HUES48 (cell line): Measurements from ENCODE around the gene OPCML.

Experiments
- H3K27ac ChIP-seq: one replicate; pipeline ENCODE4 v1.7.0; 2013; ENCODE audit warnings: low read depth, low read length, inconsistent platforms
- H3K27me3 ChIP-seq: 2 replicates; pipeline ENCODE4 v1.6.1; 2013; ENCODE audit warnings: mild to moderate bottlenecking, low read length; ENCODE audit not compliant: control insufficient read depth, insufficient read depth
- H3K36me3 ChIP-seq: 2 replicates; pipeline ENCODE4 v1.6.1; 2013; ENCODE audit warnings: low read length; ENCODE audit not compliant: control insufficient read depth, insufficient read depth
- H3K4me1 ChIP-seq: 2 replicates; pipeline ENCODE4 v1.6.1; 2013; ENCODE audit warnings: mild to moderate bottlenecking, low read length; ENCODE audit not compliant: control insufficient read depth, insufficient read depth
- H3K4me3 ChIP-seq: 2 replicates; pipeline ENCODE4 v1.5.1; 2013; ENCODE audit warnings: mild to moderate bottlenecking, low read depth, low read length
- H3K9ac ChIP-seq: 2 replicates; pipeline ENCODE4 v1.6.1; 2013; ENCODE audit warnings: mild to moderate bottlenecking, low read depth, low read length, moderate library complexity
- H3K9me3 ChIP-seq: 2 replicates; pipeline ENCODE4 v1.6.1; 2013; ENCODE audit warnings: low read length; ENCODE audit not compliant: control insufficient read depth, insufficient read depth

Gene OPCML

GRCh38 chr11:133337193-133337592, 195.1 kb downstream of the OPCML start:
- H3K36me3 ChIP-seq: no peaks in the 10 kb centered on the region

GRCh38 chr11:133331031-133331430, 201.3 kb downstream of the OPCML start:
- Histone ChIP-seq H3K9ac (no peak overlapping the region), H3K4me1 (peaks cover under 1% of the 10 kb centered on the region; the same call in 1 of the 2 replicates), H3K9me3 (no peaks in the 10 kb centered on the region), H3K27ac (no peak overlapping the region), H3K36me3 (no peaks in the 10 kb centered on the region), H3K4me3 (no peak overlapping the region), H3K27me3 (no peaks in the 10 kb centered on the region)

More at GRCh38 chr11:133337193-133337592, 195.1 kb downstream of the OPCML start:
- Histone ChIP-seq H3K9ac (no peak overlapping the region), H3K4me1 (peaks cover 14% of the 10 kb centered on the region), H3K9me3 (no peaks in the 10 kb centered on the region), H3K27ac (peak overlapping the region; percentile 87), H3K27me3 (no peaks in the 10 kb centered on the region), H3K4me3 (no peak overlapping the region)

DNA sequence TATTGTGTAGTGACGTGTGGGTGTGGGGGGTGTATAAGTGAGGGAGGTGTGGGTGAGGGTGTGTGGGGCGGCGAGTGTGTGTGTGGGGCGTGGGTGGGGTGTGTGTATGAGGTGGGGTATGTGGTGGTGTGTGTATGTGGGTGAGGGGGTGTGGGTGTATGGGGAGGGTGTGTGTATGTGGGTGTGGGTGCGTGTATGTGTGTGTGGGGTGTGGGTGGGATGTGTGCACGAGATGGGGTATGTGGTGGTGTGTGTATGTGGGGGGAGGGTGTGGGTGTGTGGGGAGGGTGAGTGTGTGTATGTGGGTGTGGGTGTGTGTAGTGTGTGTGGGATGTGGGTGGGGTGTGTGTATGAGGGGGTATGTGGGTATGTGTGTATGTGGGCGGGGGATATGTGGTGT, 205.5 kb downstream of the OPCML start:
- no peaks in the 10 kb centered on the region for H3K9me3 ChIP-seq
- peaks cover 6% of the 10 kb centered on the region; the same call in 1 of the 2 replicates for H3K4me1 ChIP-seq
- no peak overlapping the region for H3K9ac ChIP-seq
- H3K4me3 ChIP-seq: no peak overlapping the region
- no peaks in the 10 kb centered on the region for H3K36me3 ChIP-seq
- no peaks in the 10 kb centered on the region for H3K27me3 ChIP-seq
- H3K27ac ChIP-seq: no peak overlapping the region

GRCh38 chr11:133326332-133326731, 206.0 kb downstream of the OPCML start:
- Histone ChIP-seq H3K27me3 (no peaks in the 10 kb centered on the region), H3K9me3 (no peaks in the 10 kb centered on the region), H3K4me3 (no peak overlapping the region), H3K9ac (no peak overlapping the region), H3K27ac (no peak overlapping the region), H3K4me1 (peaks cover 6% of the 10 kb centered on the region; the same call in 1 of the 2 replicates), H3K36me3 (no peaks in the 10 kb centered on the region)

GRCh38 chr11:133325711-133326110, 206.6 kb downstream of the OPCML start:
- H3K27me3 ChIP-seq: no peaks in the 10 kb centered on the region
- H3K27ac ChIP-seq: no peak overlapping the region
- no peak overlapping the region for H3K4me3 ChIP-seq
- H3K36me3 ChIP-seq: no peaks in the 10 kb centered on the region
- H3K9ac ChIP-seq: no peak overlapping the region
- no peaks in the 10 kb centered on the region for H3K9me3 ChIP-seq
- H3K4me1 ChIP-seq: peaks cover 6% of the 10 kb centered on the region; the same call in 1 of the 2 replicates

DNA sequence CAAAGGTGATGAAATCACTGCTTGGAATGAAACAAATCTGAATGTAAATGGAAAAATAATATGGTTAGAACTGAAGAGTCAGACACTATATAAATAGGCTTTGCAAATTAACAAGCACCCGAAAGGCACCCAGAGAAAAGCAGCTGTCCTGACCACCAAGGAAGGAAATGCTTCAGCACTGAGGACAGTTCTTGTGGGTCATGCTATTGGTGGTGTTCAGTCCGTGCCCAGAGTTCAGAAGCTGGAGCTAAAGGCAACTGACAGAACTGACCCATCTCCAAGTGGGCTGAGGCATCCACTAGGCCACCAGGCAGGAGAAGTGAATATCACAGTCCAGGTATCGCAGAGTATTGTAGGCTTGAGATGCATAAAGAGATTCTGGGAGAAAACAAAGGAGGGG, 208.9 kb downstream of the OPCML start:
- Histone ChIP-seq H3K27ac (no peak overlapping the region), H3K9me3 (no peaks in the 10 kb centered on the region), H3K27me3 (no peaks in the 10 kb centered on the region), H3K36me3 (no peaks in the 10 kb centered on the region), H3K4me3 (no peak overlapping the region), H3K4me1 (peaks cover 9% of the 10 kb centered on the region; the same call in 1 of the 2 replicates), H3K9ac (no peak overlapping the region)

DNA sequence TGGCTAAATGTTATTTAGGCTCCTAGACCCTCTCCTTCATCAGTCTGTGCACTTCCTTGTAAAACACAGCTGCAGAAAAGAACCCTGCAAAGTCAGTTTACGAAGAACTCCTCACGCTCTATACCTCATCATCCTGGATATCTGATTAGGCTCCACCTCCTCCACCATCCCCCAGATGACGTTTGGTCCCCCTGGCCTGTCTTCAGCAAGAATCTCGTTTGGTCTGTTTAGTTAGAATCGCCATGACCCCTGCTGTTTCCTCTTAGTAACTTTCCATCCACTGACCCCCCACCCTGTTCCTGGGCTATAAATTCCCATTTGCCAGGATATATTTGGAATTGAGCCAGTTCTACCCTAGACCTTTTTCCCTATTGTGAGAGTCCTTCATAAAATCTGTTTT, 214.1 kb downstream of the OPCML start:
- Histone ChIP-seq H3K27me3 (no peaks in the 10 kb centered on the region), H3K9me3 (no peaks in the 10 kb centered on the region), H3K4me1 (peaks cover 10% of the 10 kb centered on the region), H3K9ac (no peak overlapping the region), H3K27ac (no peak overlapping the region), H3K4me3 (no peak overlapping the region), H3K36me3 (no peaks in the 10 kb centered on the region)

GRCh38 chr11:133311230-133311629, 221.1 kb downstream of the OPCML start:
- H3K9ac ChIP-seq: no peak overlapping the region
- no peak overlapping the region for H3K4me3 ChIP-seq
- no peaks in the 10 kb centered on the region for H3K36me3 ChIP-seq
- no peaks in the 10 kb centered on the region for H3K9me3 ChIP-seq
- no peak overlapping the region for H3K27ac ChIP-seq
- no peaks in the 10 kb centered on the region for H3K27me3 ChIP-seq
- no peaks in the 10 kb centered on the region for H3K4me1 ChIP-seq

GRCh38 chr11:133306019-133306418, 226.3 kb downstream of the OPCML start:
- no peaks in the 10 kb centered on the region for H3K36me3 ChIP-seq
- H3K27me3 ChIP-seq: no peaks in the 10 kb centered on the region
- H3K4me3 ChIP-seq: no peak overlapping the region
- no peak overlapping the region for H3K9ac ChIP-seq
- H3K9me3 ChIP-seq: no peaks in the 10 kb centered on the region
- peaks cover 4% of the 10 kb centered on the region; the same call in 1 of the 2 replicates for H3K4me1 ChIP-seq
- H3K27ac ChIP-seq: no peak overlapping the region

- Histone ChIP-seq H3K36me3 (no peaks in the 10 kb centered on the region), H3K9me3 (no peaks in the 10 kb centered on the region), H3K27ac (no peak overlapping the region), H3K9ac (no peak overlapping the region), H3K4me1 (peaks cover 4% of the 10 kb centered on the region; the same call in 1 of the 2 replicates), H3K4me3 (no peak overlapping the region), H3K27me3 (no peaks in the 10 kb centered on the region)
Measured at GRCh38 chr11:133305208-133305956, 226.9 kb downstream of the OPCML start.

DNA sequence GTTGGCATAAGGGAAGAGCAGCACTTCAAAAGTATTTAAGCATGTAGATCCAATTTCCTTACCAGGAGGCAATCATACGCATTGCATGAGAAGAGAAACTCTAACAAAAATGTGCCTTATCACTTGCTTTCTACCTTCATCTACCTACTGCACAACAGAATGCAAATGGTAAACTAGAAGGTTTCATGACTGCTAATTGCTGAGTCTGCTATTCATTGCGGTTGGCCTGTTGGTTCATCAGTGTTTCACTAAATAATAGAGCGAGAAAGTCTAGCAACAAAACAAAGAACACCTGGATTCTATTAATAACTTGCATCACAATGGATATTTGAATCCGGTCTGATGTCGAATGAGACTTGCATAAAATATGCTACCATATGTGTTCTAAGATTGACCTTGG, 229.0 kb downstream of the OPCML start:
- no peaks in the 10 kb centered on the region for H3K36me3 ChIP-seq
- H3K4me3 ChIP-seq: no peak overlapping the region
- no peak overlapping the region for H3K9ac ChIP-seq

More for the DNA sequence above, 229.0 kb downstream of the OPCML start:
- Histone ChIP-seq H3K27ac (no peak overlapping the region), H3K27me3 (no peaks in the 10 kb centered on the region), H3K9me3 (no peaks in the 10 kb centered on the region), H3K4me1 (peaks cover 4% of the 10 kb centered on the region; the same call in 1 of the 2 replicates)
